CD14-positive monocyte (primary cell): Measurements from ENCODE around the gene ZNF70. TPM values are rescaled to one million over a fixed set of nuclear protein-coding genes. Genes with fewer than 3 reads are reported as not detected.

ENCODE experiments used
- DNase-seq, 3 donors: peaks; one replicate each; pipeline ENCODE4 v3.0.0-alpha.2; 2011 to 2022
- H2AFZ ChIP-seq: 2 replicates; pipeline ENCODE4 v1.6.0; 2012; ENCODE audit warnings: mild to moderate bottlenecking, low read depth, low read length, inconsistent platforms; ENCODE audit not compliant: insufficient read depth, poor library complexity, severe bottlenecking
- H3K27ac ChIP-seq, 2 donors: 1 replicate in 1 of 2; 2 replicates in 1 of 2; pipeline ENCODE4 v1.5.1; 2012 to 2013; ENCODE audit warnings: low read length in 2 of 2, control low read depth in 1 of 2, inconsistent platforms in 1 of 2, low read depth in 1 of 2, mild to moderate bottlenecking in 1 of 2
- H3K27me3 ChIP-seq, 2 donors: one replicate each; pipeline versions ENCODE4 v1.6.0 to v1.6.1; 2011 to 2013; ENCODE audit warnings: low read length in 2 of 2; ENCODE audit not compliant: control insufficient read depth in 2 of 2, insufficient read depth in 2 of 2
- H3K36me3 ChIP-seq, 2 donors: replicated peaks in 1 of 2; 1 replicate in 1 of 2; 2 replicates in 1 of 2; pipeline versions ENCODE4 v1.5.1 to v1.6.1; 2012 to 2013; ENCODE audit warnings: low read length in 2 of 2, control low read depth in 1 of 2, inconsistent platforms in 1 of 2, mild to moderate bottlenecking in 1 of 2; ENCODE audit not compliant: insufficient read depth in 2 of 2, control insufficient read depth in 1 of 2
- H3K4me1 ChIP-seq, 2 donors: 1 replicate in 1 of 2; 2 replicates in 1 of 2; pipeline versions ENCODE4 v1.5.1 to v1.6.1; 2012 to 2013; ENCODE audit warnings: low read length in 2 of 2, control low read depth in 1 of 2, inconsistent platforms in 1 of 2, mild to moderate bottlenecking in 1 of 2, moderate library complexity in 1 of 2; ENCODE audit not compliant: insufficient read depth in 2 of 2, control insufficient read depth in 1 of 2
- H3K4me2 ChIP-seq: replicated peaks from 2 replicates; pipeline ENCODE3; 2012; ENCODE audit warnings: low read length, moderate library complexity, mild to moderate bottlenecking; ENCODE audit not compliant: poor library complexity, severe bottlenecking; ENCODE audit errors: extremely low read depth
- H3K4me3 ChIP-seq, 3 experiments: fragments of 200-600 bp in 1 of 3; sonication (generic) in 1 of 3; replicated peaks in 1 of 3; 1 replicate in 2 of 3; 2 replicates in 1 of 3; pipeline ENCODE4 v1.5.1; 2011 to 2013; ENCODE audit warnings: low read length in 3 of 3, mild to moderate bottlenecking in 3 of 3, control low read depth in 2 of 3, low read depth in 2 of 3, inconsistent platforms in 1 of 3, moderate library complexity in 1 of 3
- H3K79me2 ChIP-seq: 2 replicates; pipeline ENCODE4 v1.6.0; 2012; ENCODE audit warnings: mild to moderate bottlenecking, control low read depth, inconsistent platforms, low read length, moderate library complexity; ENCODE audit not compliant: insufficient read depth
- H3K9ac ChIP-seq: 2 replicates; pipeline ENCODE4 v1.6.0; 2017; ENCODE audit warnings: low read length, mild to moderate bottlenecking; ENCODE audit not compliant: insufficient read depth, poor library complexity, severe bottlenecking
- H3K9me3 ChIP-seq, 2 donors: replicated peaks in 1 of 2; 1 replicate in 1 of 2; 2 replicates in 1 of 2; pipeline versions ENCODE4 v1.5.1 to v1.6.1; 2012 to 2013; ENCODE audit warnings: low read length in 2 of 2, control low read depth in 1 of 2; ENCODE audit not compliant: control insufficient read depth in 1 of 2, insufficient read depth in 1 of 2
- H4K20me1 ChIP-seq: 2 replicates; pipeline ENCODE4 v1.6.0; 2012; ENCODE audit warnings: mild to moderate bottlenecking, low read length, control low read depth, moderate library complexity; ENCODE audit not compliant: insufficient read depth
- H3K27ac Mint-ChIP-seq, 7 donors: one replicate each; pipeline ENCODE4 v1.8.0; 2020; ENCODE audit warnings: mild to moderate bottlenecking in 7 of 7, mixed read lengths in 7 of 7, moderate library complexity in 6 of 7, inconsistent platforms in 2 of 7
- H3K27me3 Mint-ChIP-seq, 3 donors: one replicate each; pipeline ENCODE4 v1.8.0; 2021 to 2022; ENCODE audit warnings: low read depth in 3 of 3, mild to moderate bottlenecking in 3 of 3, mixed read lengths in 3 of 3, moderate library complexity in 3 of 3, inconsistent platforms in 1 of 3
- H3K36me3 Mint-ChIP-seq, 2 donors: one replicate each; pipeline ENCODE4 v1.8.0; 2020; ENCODE audit warnings: mixed read lengths in 2 of 2, inconsistent platforms in 1 of 2, mild to moderate bottlenecking in 1 of 2
- H3K4me1 Mint-ChIP-seq: one replicate; pipeline ENCODE4 v1.8.0; 2020; ENCODE audit warnings: mild to moderate bottlenecking, mixed read lengths
- H3K4me3 Mint-ChIP-seq, 2 donors: one replicate each; pipeline ENCODE4 v1.8.0; 2020; ENCODE audit warnings: mild to moderate bottlenecking in 2 of 2, mixed read lengths in 2 of 2, moderate library complexity in 1 of 2
- H3K9me3 Mint-ChIP-seq, 7 donors: one replicate each; pipeline ENCODE4 v1.8.0; 2020 to 2022; ENCODE audit warnings: mixed read lengths in 7 of 7, mild to moderate bottlenecking in 6 of 7, moderate library complexity in 6 of 7, inconsistent platforms in 2 of 7
- WGBS: methylation state at CpG from one replicate; pipeline ENCODE4 v1.1.5; 2013; ENCODE audit warnings: missing lambda C conversion rate; ENCODE audit not compliant: insufficient coverage; 5-methylcytosine and 5-hydroxymethylcytosine counted together
- intact Hi-C, 2 donors: fragments of 100-400 bp; cut with micrococcal nuclease; formaldehyde crosslinking; loops; one replicate each; pipeline versions ENCODE4 v1.15.0 to v1.15.1; 2023
- polyA plus RNA-seq, 3 donors: library from polyadenylated mRNA; depleted of rRNA in 1 of 3; unstranded in 2 of 3; stranded (reverse) in 1 of 3; fragments of 300-500 nt in 2 of 3; fragments of >200 nt in 1 of 3; fragmentation: Illumina TruSeq in 2 of 3; gene quantifications; 1 replicate in 2 of 3; 2 replicates in 1 of 3; pipeline ENCODE4 v1.2.3, GENCODE V29; 2012 to 2021
- TF ChIP-seq, protein P1 (sequence below): fragments of 200-600 bp; IDR thresholded peaks from one replicate; pipeline ENCODE4 v1.8.0; 2022; ENCODE audit warnings: antibody characterized with exemption, mild to moderate bottlenecking

The ZNF70 gene
- polyA plus RNA-seq, 3 donors = 0.04 to 0.85 (median 0.09) TPM

GRCh38 chr22:23744485-23744884 lies 6.4 kb downstream of the ZNF70 start:
- 99% methylated on average over 14 of the region's 14 CpGs for WGBS
- H3K4me1 ChIP-seq = peaks cover under 1% of the 10 kb centered on the region in 2 donors
- no peaks in the 10 kb centered on the region for H3K9me3 ChIP-seq
- no peak overlapping the region for H2AFZ ChIP-seq
- no peak overlapping the region for H3K4me3 Mint-ChIP-seq
- peaks cover 22 to 31% of the 10 kb centered on the region in 2 donors for H3K36me3 ChIP-seq
- no peak overlapping the region for H3K4me2 ChIP-seq
- H4K20me1 ChIP-seq = no peaks in the 10 kb centered on the region
- H3K9me3 Mint-ChIP-seq = peaks cover 0 to 1% (median 0%) of the 10 kb centered on the region in 7 donors
- TF ChIP-seq, protein P1, sequence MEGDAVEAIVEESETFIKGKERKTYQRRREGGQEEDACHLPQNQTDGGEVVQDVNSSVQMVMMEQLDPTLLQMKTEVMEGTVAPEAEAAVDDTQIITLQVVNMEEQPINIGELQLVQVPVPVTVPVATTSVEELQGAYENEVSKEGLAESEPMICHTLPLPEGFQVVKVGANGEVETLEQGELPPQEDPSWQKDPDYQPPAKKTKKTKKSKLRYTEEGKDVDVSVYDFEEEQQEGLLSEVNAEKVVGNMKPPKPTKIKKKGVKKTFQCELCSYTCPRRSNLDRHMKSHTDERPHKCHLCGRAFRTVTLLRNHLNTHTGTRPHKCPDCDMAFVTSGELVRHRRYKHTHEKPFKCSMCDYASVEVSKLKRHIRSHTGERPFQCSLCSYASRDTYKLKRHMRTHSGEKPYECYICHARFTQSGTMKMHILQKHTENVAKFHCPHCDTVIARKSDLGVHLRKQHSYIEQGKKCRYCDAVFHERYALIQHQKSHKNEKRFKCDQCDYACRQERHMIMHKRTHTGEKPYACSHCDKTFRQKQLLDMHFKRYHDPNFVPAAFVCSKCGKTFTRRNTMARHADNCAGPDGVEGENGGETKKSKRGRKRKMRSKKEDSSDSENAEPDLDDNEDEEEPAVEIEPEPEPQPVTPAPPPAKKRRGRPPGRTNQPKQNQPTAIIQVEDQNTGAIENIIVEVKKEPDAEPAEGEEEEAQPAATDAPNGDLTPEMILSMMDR = no peak
- H3K27ac Mint-ChIP-seq = peak overlapping the region in 1 of 7 donors; percentile 17
- no peaks in the 10 kb centered on the region for H3K27me3 ChIP-seq
- peaks cover 0 to under 1% (median 0%) of the 10 kb centered on the region in 3 donors for H3K27me3 Mint-ChIP-seq
- intact Hi-C loops = no loop called here
- H3K27ac ChIP-seq = no peak overlapping the region
- no peak overlapping the region for H3K4me3 ChIP-seq
- peaks cover 9% of the 10 kb centered on the region for H3K4me1 Mint-ChIP-seq
- peaks cover 27 to 28% of the 10 kb centered on the region in 2 donors for H3K36me3 Mint-ChIP-seq
- no peak for DNase-seq
- H3K9ac ChIP-seq = no peak overlapping the region
- H3K79me2 ChIP-seq = peaks cover 1% of the 10 kb centered on the region

DNA sequence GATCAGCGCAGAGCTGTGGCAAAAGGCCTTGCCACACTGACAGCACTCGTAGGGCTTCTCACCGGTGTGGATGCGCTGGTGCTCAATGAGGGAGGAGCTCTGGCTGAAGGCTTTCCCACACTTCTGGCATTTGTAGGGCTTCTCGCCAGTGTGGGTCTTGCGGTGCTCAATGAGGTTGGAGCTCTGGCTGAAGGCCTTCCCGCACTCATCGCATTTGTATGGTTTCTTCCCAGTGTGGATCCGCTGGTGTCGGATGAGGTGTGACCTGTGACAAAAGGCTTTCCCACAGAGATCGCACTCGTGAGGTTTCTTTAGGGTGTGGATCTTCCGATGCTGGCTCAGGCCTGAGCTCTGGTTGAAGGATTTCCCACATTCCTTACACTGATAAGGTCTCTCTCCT lies 6.9 kb downstream of the ZNF70 start:
- H4K20me1 ChIP-seq = no peaks in the 10 kb centered on the region
- WGBS = 96% methylated on average over 12 of the region's 13 CpGs

More for the DNA sequence above, 6.9 kb downstream of the ZNF70 start:
- Histone ChIP-seq H3K79me2 (no peaks in the 10 kb centered on the region), H3K4me2 (no peak overlapping the region), H3K9me3 (no peaks in the 10 kb centered on the region), H3K27me3 (no peaks in the 10 kb centered on the region), H3K27ac (no peak overlapping the region), H3K4me1 (no peaks in the 10 kb centered on the region), H3K9ac (no peak overlapping the region), H3K36me3 (peaks cover 22 to 31% of the 10 kb centered on the region in 2 donors), H3K4me3 (no peak overlapping the region), H2AFZ (no peak overlapping the region)
- Mint-ChIP-seq H3K4me1 (peaks cover 9% of the 10 kb centered on the region), H3K9me3 (peaks cover 0 to 1% (median 0%) of the 10 kb centered on the region in 7 donors), H3K4me3 (no peak overlapping the region), H3K27me3 (peaks cover 0 to 2% (median 0%) of the 10 kb centered on the region in 3 donors), H3K36me3 (peaks cover 27 to 28% of the 10 kb centered on the region in 2 donors), H3K27ac (no peak overlapping the region)
- DNase-seq = no peak
- TF ChIP-seq, protein P1 = no peak
- intact Hi-C loops = no loop called here
